ENCODE measurements around the gene MAGI1. TPM values are rescaled to one million over a fixed set of nuclear protein-coding genes. Genes with fewer than 3 reads are reported as not detected.

Gene MAGI1
- total RNA-seq, 1 experiment from 2014 or later = 38.6 TPM

GRCh38 chr3:65484964-65485363, 553.8 kb downstream of the MAGI1 start (continued):
- no peak for TF ChIP-seq ZBTB33 (IDR thresholded peaks at IDR 0.05; ENCODE audit: extremely low read depth, insufficient replicate concordance, low read length)

- BruUV-seq (replicated peaks) = no TSS peak
- Histone ChIP-seq H3K4me1 (ENCODE audit: control insufficient read depth in 1 of 2, insufficient read depth in 2 of 2, low read length in 2 of 2) (peaks cover 0 to 10% of the 10 kb centered on the region in 2 experiments; a peak in 1 of 4 replicates), H4K20me1 (ENCODE audit: insufficient read depth) (no peaks in the 10 kb centered on the region), H3K36me3 (ENCODE audit: control insufficient read depth in 1 of 2, insufficient read depth in 2 of 2, low read length in 2 of 2) (no peaks in the 10 kb centered on the region), H3K9me2 (ENCODE audit: insufficient read depth) (no peaks in the 10 kb centered on the region), H2AFZ (ENCODE audit: low read depth, low read length, poor library complexity, severe bottlenecking) (no peak overlapping the region), H3K9ac (ENCODE audit: low read length) (no peak overlapping the region), H3K4me3 (replicated peaks in 1 of 2; ENCODE audit: low read depth in 1 of 2, low read length in 2 of 2) (no peak overlapping the region), H3K79me2 (ENCODE audit: insufficient read depth, low read length) (no peaks in the 10 kb centered on the region), H3K9me3 (ENCODE audit: control insufficient read depth in 1 of 2, insufficient read depth in 1 of 2, low read depth in 1 of 2, low read length in 2 of 2) (no peaks in the 10 kb centered on the region), H3K27ac (ENCODE audit: low read depth, low read length) (no peak overlapping the region), H3K27me3 (ENCODE audit: insufficient read depth, low read length) (no peaks in the 10 kb centered on the region), H3K4me2 (ENCODE audit: low read length) (no peak overlapping the region)
- RAD21 ChIA-PET (ENCODE audit: low non-redundant PET in 1 of 2, low total read pairs in 2 of 2, uncharacterized antibody in 2 of 2, unreplicated experiment in 2 of 2) = no interaction called here
- POLR2A ChIA-PET = no interaction called here
- intact Hi-C loops (cut with micrococcal nuclease) = no loop called here
- DNase-seq (ENCODE audit: low read depth, low spot score) (no peak), ATAC-seq (no peak)
- TF ChIP-seq ZNF274 (IDR thresholded peaks at IDR 0.05; ENCODE audit: low read depth, low read length) (no peak), EZH2 (IDR thresholded peaks at IDR 0.05) (no peak)
- CTCF ChIA-PET = no interaction called here
Measured at GRCh38 chr3:65483480-65483879, 555.2 kb downstream of the MAGI1 start.

DNA sequence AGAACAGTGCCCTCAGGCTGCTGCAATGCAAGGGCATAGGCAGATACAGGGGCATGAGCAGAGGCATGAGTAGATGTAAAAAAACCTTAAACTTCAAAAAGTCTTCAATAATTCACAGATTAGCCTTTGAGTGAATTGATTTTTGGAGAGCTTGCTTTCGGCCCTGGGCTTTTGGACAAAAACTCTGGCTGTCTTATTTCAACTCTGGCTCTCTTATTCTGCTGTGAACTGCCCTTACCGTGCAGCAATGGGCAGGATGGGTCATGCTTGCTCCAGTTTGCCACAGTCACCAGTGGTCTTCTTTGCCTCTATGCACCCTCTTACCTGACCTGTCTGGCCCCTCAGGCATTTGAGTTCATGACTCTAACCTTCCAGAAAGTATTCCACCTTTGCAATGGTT, 555.7 kb downstream of the MAGI1 start:
- Histone ChIP-seq H3K27ac (ENCODE audit: low read depth, low read length) (no peak overlapping the region), H3K9ac (ENCODE audit: low read length) (no peak overlapping the region), H3K9me3 (ENCODE audit: control insufficient read depth in 1 of 2, insufficient read depth in 1 of 2, low read depth in 1 of 2, low read length in 2 of 2) (no peaks in the 10 kb centered on the region), H3K79me2 (ENCODE audit: insufficient read depth, low read length) (no peaks in the 10 kb centered on the region), H3K4me1 (ENCODE audit: control insufficient read depth in 1 of 2, insufficient read depth in 2 of 2, low read length in 2 of 2) (peaks cover 0 to 10% of the 10 kb centered on the region in 2 experiments; a peak in 1 of 4 replicates), H2AFZ (ENCODE audit: low read depth, low read length, poor library complexity, severe bottlenecking) (no peak overlapping the region), H3K36me3 (ENCODE audit: control insufficient read depth in 1 of 2, insufficient read depth in 2 of 2, low read length in 2 of 2) (no peaks in the 10 kb centered on the region), H4K20me1 (ENCODE audit: insufficient read depth) (no peaks in the 10 kb centered on the region), H3K9me2 (ENCODE audit: insufficient read depth) (no peaks in the 10 kb centered on the region), H3K27me3 (ENCODE audit: insufficient read depth, low read length) (no peaks in the 10 kb centered on the region), H3K4me2 (ENCODE audit: low read length) (no peak overlapping the region), H3K4me3 (replicated peaks in 1 of 2; ENCODE audit: low read depth in 1 of 2, low read length in 2 of 2) (no peak overlapping the region)
- no peak for ATAC-seq
- ChIA-PET CTCF (no interaction called here), POLR2A (no interaction called here), RAD21 (ENCODE audit: low non-redundant PET in 1 of 2, low total read pairs in 2 of 2, uncharacterized antibody in 2 of 2, unreplicated experiment in 2 of 2) (no interaction called here)
- BruUV-seq (replicated peaks) = no TSS peak
- intact Hi-C loops (cut with micrococcal nuclease) = no loop called here
- no peak for DNase-seq (ENCODE audit: low read depth, low spot score)
- TF ChIP-seq SIN3A (IDR thresholded peaks at IDR 0.05; ENCODE audit: low read depth) (no peak), ZFX (IDR thresholded peaks at IDR 0.05) (no peak), CEBPB (IDR thresholded peaks at IDR 0.05; ENCODE audit: low read depth) (no peak), ZBTB33 (IDR thresholded peaks at IDR 0.05; ENCODE audit: extremely low read depth, insufficient replicate concordance, low read length) (no peak), CBX3 (IDR thresholded peaks at IDR 0.05; ENCODE audit: low read depth) (no peak), FOSL1 (IDR thresholded peaks at IDR 0.05; ENCODE audit: low read depth) (no peak), TCF7L2 (IDR thresholded peaks at IDR 0.05; ENCODE audit: borderline replicate concordance, extremely low read depth, insufficient read depth, insufficient read length) (no peak), ZNF274 (IDR thresholded peaks at IDR 0.05; ENCODE audit: low read depth, low read length) (no peak), POLR2A (IDR thresholded peaks at IDR 0.05; ENCODE audit: borderline replicate concordance, extremely low read depth, insufficient read depth, insufficient read length) (no peak), ELF1 (IDR thresholded peaks at IDR 0.05; ENCODE audit: borderline replicate concordance, low read depth) (no peak)
